Measurements from ENCODE around the gene RGL4.

The RGL4 gene

DNA sequence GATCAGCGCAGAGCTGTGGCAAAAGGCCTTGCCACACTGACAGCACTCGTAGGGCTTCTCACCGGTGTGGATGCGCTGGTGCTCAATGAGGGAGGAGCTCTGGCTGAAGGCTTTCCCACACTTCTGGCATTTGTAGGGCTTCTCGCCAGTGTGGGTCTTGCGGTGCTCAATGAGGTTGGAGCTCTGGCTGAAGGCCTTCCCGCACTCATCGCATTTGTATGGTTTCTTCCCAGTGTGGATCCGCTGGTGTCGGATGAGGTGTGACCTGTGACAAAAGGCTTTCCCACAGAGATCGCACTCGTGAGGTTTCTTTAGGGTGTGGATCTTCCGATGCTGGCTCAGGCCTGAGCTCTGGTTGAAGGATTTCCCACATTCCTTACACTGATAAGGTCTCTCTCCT is 53.2 kb downstream of the RGL4 start:
- no peak overlapping the region for H3K4me3 ChIP-seq (ENCODE audit: low read depth, low read length)
- TF ChIP-seq, protein P1, sequence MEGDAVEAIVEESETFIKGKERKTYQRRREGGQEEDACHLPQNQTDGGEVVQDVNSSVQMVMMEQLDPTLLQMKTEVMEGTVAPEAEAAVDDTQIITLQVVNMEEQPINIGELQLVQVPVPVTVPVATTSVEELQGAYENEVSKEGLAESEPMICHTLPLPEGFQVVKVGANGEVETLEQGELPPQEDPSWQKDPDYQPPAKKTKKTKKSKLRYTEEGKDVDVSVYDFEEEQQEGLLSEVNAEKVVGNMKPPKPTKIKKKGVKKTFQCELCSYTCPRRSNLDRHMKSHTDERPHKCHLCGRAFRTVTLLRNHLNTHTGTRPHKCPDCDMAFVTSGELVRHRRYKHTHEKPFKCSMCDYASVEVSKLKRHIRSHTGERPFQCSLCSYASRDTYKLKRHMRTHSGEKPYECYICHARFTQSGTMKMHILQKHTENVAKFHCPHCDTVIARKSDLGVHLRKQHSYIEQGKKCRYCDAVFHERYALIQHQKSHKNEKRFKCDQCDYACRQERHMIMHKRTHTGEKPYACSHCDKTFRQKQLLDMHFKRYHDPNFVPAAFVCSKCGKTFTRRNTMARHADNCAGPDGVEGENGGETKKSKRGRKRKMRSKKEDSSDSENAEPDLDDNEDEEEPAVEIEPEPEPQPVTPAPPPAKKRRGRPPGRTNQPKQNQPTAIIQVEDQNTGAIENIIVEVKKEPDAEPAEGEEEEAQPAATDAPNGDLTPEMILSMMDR (IDR thresholded peaks at IDR 0.05), result no peak
- H3K27me3 ChIP-seq (ENCODE audit: control insufficient read depth, insufficient read depth, low read length), result no peaks in the 10 kb centered on the region
- no peak overlapping the region for H2AFZ ChIP-seq
- H3K4me1 ChIP-seq, result peaks cover 9% of the 10 kb centered on the region
- no peak overlapping the region for H3K9ac ChIP-seq
- H3K4me2 ChIP-seq (ENCODE audit: low read length), result no peak overlapping the region
- no peaks in the 10 kb centered on the region for H3K79me2 ChIP-seq
- no peaks in the 10 kb centered on the region for H3K9me3 ChIP-seq (ENCODE audit: control insufficient read depth, low read length)
- H3K36me3 ChIP-seq (ENCODE audit: control insufficient read depth, insufficient read depth, low read length), result no peaks in the 10 kb centered on the region
- H3K27ac ChIP-seq, result no peak overlapping the region

- Histone ChIP-seq H3K27ac (no peak overlapping the region), H3K4me2 (ENCODE audit: low read length) (no peak overlapping the region), H2AFZ (no peak overlapping the region), H3K36me3 (ENCODE audit: control insufficient read depth, insufficient read depth, low read length) (no peaks in the 10 kb centered on the region), H3K27me3 (ENCODE audit: control insufficient read depth, insufficient read depth, low read length) (no peaks in the 10 kb centered on the region), H3K4me3 (ENCODE audit: low read depth, low read length) (no peak overlapping the region), H3K4me1 (peaks cover 9% of the 10 kb centered on the region), H3K9ac (no peak overlapping the region), H3K79me2 (no peaks in the 10 kb centered on the region), H3K9me3 (ENCODE audit: control insufficient read depth, low read length) (no peaks in the 10 kb centered on the region)
- TF ChIP-seq, protein P1 (IDR thresholded peaks at IDR 0.05), result no peak
Measured at GRCh38 chr22:23744485-23744884, 53.7 kb downstream of the RGL4 start.

GRCh38 chr22:23745791-23746190 is 55.0 kb downstream of the RGL4 start:
- TF ChIP-seq, protein P1 (IDR thresholded peaks at IDR 0.05), result no peak

More at GRCh38 chr22:23745791-23746190, 55.0 kb downstream of the RGL4 start:
- H3K4me3 ChIP-seq (ENCODE audit: low read depth, low read length), result no peak overlapping the region
- peak overlapping the region; percentile 58 for H3K27ac ChIP-seq
- H3K27me3 ChIP-seq (ENCODE audit: control insufficient read depth, insufficient read depth, low read length), result no peaks in the 10 kb centered on the region
- H3K9ac ChIP-seq, result no peak overlapping the region
- H3K36me3 ChIP-seq (ENCODE audit: control insufficient read depth, insufficient read depth, low read length), result no peaks in the 10 kb centered on the region
- H2AFZ ChIP-seq, result peak overlapping the region; percentile 5
- peaks cover 11% of the 10 kb centered on the region for H3K4me1 ChIP-seq
- peak overlapping the region; percentile 2 for H3K4me2 ChIP-seq (ENCODE audit: low read length)
- H3K9me3 ChIP-seq (ENCODE audit: control insufficient read depth, low read length), result no peaks in the 10 kb centered on the region
- H3K79me2 ChIP-seq, result no peaks in the 10 kb centered on the region
